AG09319 (cell line): ENCODE measurements around the gene HAP1.
"Not testable (repeated sequence)": the region's sequence is repeated elsewhere in the genome, so short reads cannot be mapped to it uniquely, and the experiment has no call there.

Experiments
- DNase-seq: peaks from one replicate; pipeline ENCODE4 v3.0.0-alpha.2; 2010; ENCODE audit warnings: low read depth; ENCODE audit errors: extremely low read depth
- TF ChIP-seq, protein P1 (sequence below): IDR thresholded peaks from 2 replicates; pipeline ENCODE4 v1.5.1; 2011; ENCODE audit warnings: low read depth, mild to moderate bottlenecking, inconsistent platforms, low read length, moderate library complexity

HAP1 gene

GRCh38 chr17:41688641-41689496 lies 45.6 kb downstream of the HAP1 start, which contains the start of gene EIF1:
EIF1 (plus strand) TSS chr17:41688885; CDS start chr17:41689039, 154 bp downstream.
- TF ChIP-seq, protein P1, sequence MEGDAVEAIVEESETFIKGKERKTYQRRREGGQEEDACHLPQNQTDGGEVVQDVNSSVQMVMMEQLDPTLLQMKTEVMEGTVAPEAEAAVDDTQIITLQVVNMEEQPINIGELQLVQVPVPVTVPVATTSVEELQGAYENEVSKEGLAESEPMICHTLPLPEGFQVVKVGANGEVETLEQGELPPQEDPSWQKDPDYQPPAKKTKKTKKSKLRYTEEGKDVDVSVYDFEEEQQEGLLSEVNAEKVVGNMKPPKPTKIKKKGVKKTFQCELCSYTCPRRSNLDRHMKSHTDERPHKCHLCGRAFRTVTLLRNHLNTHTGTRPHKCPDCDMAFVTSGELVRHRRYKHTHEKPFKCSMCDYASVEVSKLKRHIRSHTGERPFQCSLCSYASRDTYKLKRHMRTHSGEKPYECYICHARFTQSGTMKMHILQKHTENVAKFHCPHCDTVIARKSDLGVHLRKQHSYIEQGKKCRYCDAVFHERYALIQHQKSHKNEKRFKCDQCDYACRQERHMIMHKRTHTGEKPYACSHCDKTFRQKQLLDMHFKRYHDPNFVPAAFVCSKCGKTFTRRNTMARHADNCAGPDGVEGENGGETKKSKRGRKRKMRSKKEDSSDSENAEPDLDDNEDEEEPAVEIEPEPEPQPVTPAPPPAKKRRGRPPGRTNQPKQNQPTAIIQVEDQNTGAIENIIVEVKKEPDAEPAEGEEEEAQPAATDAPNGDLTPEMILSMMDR = no peak
- DNase-seq = peak; percentile 100

DNA sequence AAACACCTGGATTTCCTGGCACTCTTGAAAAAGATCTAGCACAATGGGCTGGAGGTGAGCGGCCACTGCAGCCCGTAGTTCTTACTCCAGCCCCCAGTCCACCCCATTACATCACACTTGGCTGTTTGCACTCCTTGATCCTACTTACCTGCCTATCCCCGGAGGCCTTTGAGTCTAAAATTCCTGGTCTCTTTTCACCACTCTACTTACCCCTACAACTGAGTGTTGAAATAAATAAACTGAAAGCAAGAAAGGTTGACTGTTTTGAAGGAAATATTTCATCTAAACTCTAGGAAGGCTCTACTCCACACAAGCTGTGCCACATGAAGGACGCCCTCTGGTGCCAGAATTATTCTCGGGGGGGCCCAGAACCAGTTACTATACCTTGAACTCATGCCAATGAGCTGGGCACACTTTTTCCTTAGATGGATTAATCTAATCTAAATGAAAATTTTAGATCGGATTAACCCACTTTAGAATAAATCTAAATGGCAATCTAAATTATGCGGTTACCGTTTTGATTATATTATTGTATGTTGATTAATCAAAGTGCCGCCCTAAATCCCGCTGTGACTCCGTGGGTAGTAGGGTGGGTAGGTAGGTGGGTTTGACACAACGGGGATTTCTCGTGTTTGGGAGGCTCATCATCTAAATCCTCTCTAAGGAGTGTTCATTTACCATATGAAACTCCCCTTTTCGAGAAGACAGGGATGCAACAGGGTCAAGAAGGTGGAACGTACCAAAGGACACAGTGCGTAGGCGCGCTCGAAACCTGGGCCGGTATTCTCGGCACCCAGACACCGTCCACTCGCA lies 46.4 kb downstream of the HAP1 start:
- no peak for DNase-seq
- TF ChIP-seq, protein P1 = peak; percentile 22

GRCh38 chr17:41686281-41686680 lies 48.2 kb downstream of the HAP1 start:
- TF ChIP-seq, protein P1 = no peak
- no peak for DNase-seq

- DNase-seq = not testable (repeated sequence)
These were observed 48.7 kb downstream of the HAP1 start for GRCh38 chr17:41685753-41686152.

DNA sequence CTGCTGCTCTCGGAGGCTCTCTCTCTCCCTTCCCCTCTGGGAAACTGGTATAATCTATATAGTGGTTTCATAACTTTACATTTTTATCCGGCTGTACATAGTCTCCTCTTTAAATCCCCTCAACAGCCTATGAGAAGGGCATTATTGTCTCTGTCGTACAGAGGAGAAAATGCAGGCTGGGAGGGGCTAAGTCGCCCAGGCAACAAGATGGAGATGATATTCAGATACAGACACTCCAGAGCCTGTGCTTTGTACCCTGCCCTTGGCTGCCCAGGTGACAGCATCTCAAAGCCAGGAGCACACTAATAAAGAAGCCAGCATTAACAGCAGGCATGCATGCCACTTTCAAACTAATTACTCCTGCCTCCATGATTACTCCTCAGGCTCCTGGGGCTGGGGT lies 50.4 kb downstream of the HAP1 start:
- TF ChIP-seq, protein P1 = no peak
- no peak for DNase-seq

GRCh38 chr17:41683441-41684007 lies 50.9 kb downstream of the HAP1 start:
- DNase-seq = no peak
- TF ChIP-seq, protein P1 = no peak

GRCh38 chr17:41682631-41683030 lies 51.8 kb downstream of the HAP1 start:
- TF ChIP-seq, protein P1 = no peak
- DNase-seq = no peak
